PFSK-1 (cell line): ENCODE measurements around the gene PKDCC.

Experiments used
- POLR2AphosphoS5 ChIP-seq: IDR thresholded peaks from 2 replicates; pipeline ENCODE4 v1.6.1; 2012; ENCODE audit warnings: low read depth, mild to moderate bottlenecking, control low read depth, low read length, moderate library complexity
- REST ChIP-seq, 2 experiments: IDR thresholded peaks; 2 replicates each; pipeline versions ENCODE4 v1.6.1 to v1.8.0; 2011 to 2012; ENCODE audit warnings: low read depth in 2 of 2, low read length in 2 of 2, control low read depth in 1 of 2, inconsistent platforms in 1 of 2, mild to moderate bottlenecking in 1 of 2, moderate library complexity in 1 of 2; ENCODE audit not compliant: insufficient read depth in 1 of 2
- SIN3A ChIP-seq: IDR thresholded peaks from 2 replicates; pipeline ENCODE4 v1.6.1; 2012; ENCODE audit warnings: mild to moderate bottlenecking, low read length, moderate library complexity, borderline replicate concordance; ENCODE audit not compliant: insufficient read depth

GRCh38 chr2:42021464-42021863 lies 26.4 kb upstream of the PKDCC start:
- TF ChIP-seq REST (IDR thresholded peaks at IDR 0.05; ENCODE audit: insufficient read depth in 1 of 2, low read depth in 2 of 2, low read length in 2 of 2) (no peak), SIN3A (no peak), POLR2AphosphoS5 (no peak)
